ENCODE measurements around the gene RBFOX2. TPM values are rescaled to one million over a fixed set of nuclear protein-coding genes. Genes with fewer than 3 reads are reported as not detected.

The RBFOX2 gene
- total RNA-seq, 2 donors from 2014 or later = 104 to 120 TPM

GRCh38 chr22:35887296-35887875, 141.2 kb downstream of the RBFOX2 start:
- Mint-ChIP-seq H3K36me3 (ENCODE audit: low read depth) (no peaks in the 10 kb centered on the region), H3K9me3 (no peaks in the 10 kb centered on the region), H3K27ac (no peak overlapping the region), H3K4me1 (peaks cover 51% of the 10 kb centered on the region), H3K4me3 (no peak overlapping the region), H3K27me3 (ENCODE audit: insufficient read depth) (no peaks in the 10 kb centered on the region)
- no peak for DNase-seq
- Histone ChIP-seq H3K9ac (ENCODE audit: extremely low read depth, low read length, poor library complexity, severe bottlenecking) (no peak overlapping the region), H3K4me1 (ENCODE audit: control insufficient read depth, insufficient read depth, low read length) (peaks cover 17% of the 10 kb centered on the region), H3K4me3 (ENCODE audit: low read length) (peak overlapping the region; percentile 19), H3K36me3 (ENCODE audit: control insufficient read depth, insufficient read depth, low read length) (no peaks in the 10 kb centered on the region), H3K27ac (ENCODE audit: low read depth, low read length) (no peak overlapping the region), H3K9me3 (ENCODE audit: control insufficient read depth, low read length) (no peaks in the 10 kb centered on the region), H3K27me3 (ENCODE audit: control insufficient read depth, insufficient read depth, low read length, poor library complexity, severe bottlenecking) (no peaks in the 10 kb centered on the region)
- 77 to 86% methylated on average over 1 to 2 of the region's 2 CpGs for WGBS, 2 experiments (ENCODE audit: insufficient coverage in 1 of 2, insufficient read length in 1 of 2)
- TF ChIP-seq CTCF (conservative IDR thresholded peaks at IDR 0.05) = no peak

- WGBS, 2 experiments (ENCODE audit: insufficient coverage in 1 of 2, insufficient read length in 1 of 2) = 99% methylated on average over 4 of the region's 4 CpGs; no CpG with 5 or more reads in 1 of the 2 experiments
- DNase-seq = no peak
- no peak overlapping the region for H3K27ac ChIP-seq (ENCODE audit: low read depth, low read length)
- H3K9ac ChIP-seq (ENCODE audit: extremely low read depth, low read length, poor library complexity, severe bottlenecking) = no peak overlapping the region
- no peak overlapping the region for H3K4me3 Mint-ChIP-seq
- no peaks in the 10 kb centered on the region for H3K9me3 ChIP-seq (ENCODE audit: control insufficient read depth, low read length)
- H3K4me3 ChIP-seq (ENCODE audit: low read length) = no peak overlapping the region
- TF ChIP-seq CTCF (conservative IDR thresholded peaks at IDR 0.05) = no peak
- no peaks in the 10 kb centered on the region for H3K36me3 Mint-ChIP-seq (ENCODE audit: low read depth)
- no peak overlapping the region for H3K27ac Mint-ChIP-seq
- peaks cover 51% of the 10 kb centered on the region for H3K4me1 Mint-ChIP-seq
- H3K9me3 Mint-ChIP-seq = no peaks in the 10 kb centered on the region
- peaks cover 17% of the 10 kb centered on the region for H3K4me1 ChIP-seq (ENCODE audit: control insufficient read depth, insufficient read depth, low read length)
- H3K36me3 ChIP-seq (ENCODE audit: control insufficient read depth, insufficient read depth, low read length) = no peaks in the 10 kb centered on the region
- H3K27me3 ChIP-seq (ENCODE audit: control insufficient read depth, insufficient read depth, low read length, poor library complexity, severe bottlenecking) = no peaks in the 10 kb centered on the region
- H3K27me3 Mint-ChIP-seq (ENCODE audit: insufficient read depth) = no peaks in the 10 kb centered on the region
These were observed 142.3 kb downstream of the RBFOX2 start for GRCh38 chr22:35886309-35886708.

DNA sequence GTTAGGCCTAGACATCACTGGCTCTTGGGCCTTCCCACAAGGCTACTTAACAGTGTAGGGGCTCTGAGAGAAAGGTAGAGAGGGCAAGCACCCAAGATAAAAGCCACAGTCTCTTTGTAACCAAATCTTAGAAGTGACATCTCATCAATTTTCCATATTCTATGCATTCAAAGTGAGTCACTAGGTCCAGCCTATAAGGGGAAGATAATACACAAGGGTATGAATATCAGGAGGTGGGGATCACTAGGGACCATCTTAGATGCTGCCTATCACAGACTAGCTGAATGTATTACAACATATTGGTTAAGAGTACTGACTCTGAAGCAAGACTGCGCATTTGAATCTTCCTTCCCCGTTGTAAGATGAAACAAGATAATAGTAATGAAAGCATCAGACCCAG, 144.1 kb downstream of the RBFOX2 start:
- Mint-ChIP-seq H3K36me3 (ENCODE audit: low read depth) (no peaks in the 10 kb centered on the region), H3K27ac (no peak overlapping the region), H3K4me1 (peaks cover 48% of the 10 kb centered on the region), H3K27me3 (ENCODE audit: insufficient read depth) (no peaks in the 10 kb centered on the region), H3K4me3 (no peak overlapping the region), H3K9me3 (no peaks in the 10 kb centered on the region)
- no peak overlapping the region for H3K4me3 ChIP-seq (ENCODE audit: low read length)
- no peak overlapping the region for H3K27ac ChIP-seq (ENCODE audit: low read depth, low read length)
- DNase-seq = no peak
- no peaks in the 10 kb centered on the region for H3K36me3 ChIP-seq (ENCODE audit: control insufficient read depth, insufficient read depth, low read length)
- 90 to 100% methylated on average over 2 of the region's 2 CpGs for WGBS, 2 experiments (ENCODE audit: insufficient coverage in 1 of 2, insufficient read length in 1 of 2)
- no peaks in the 10 kb centered on the region for H3K9me3 ChIP-seq (ENCODE audit: control insufficient read depth, low read length)
- H3K9ac ChIP-seq (ENCODE audit: extremely low read depth, low read length, poor library complexity, severe bottlenecking) = no peak overlapping the region
- peaks cover 14% of the 10 kb centered on the region for H3K4me1 ChIP-seq (ENCODE audit: control insufficient read depth, insufficient read depth, low read length)
- no peak for TF ChIP-seq CTCF (conservative IDR thresholded peaks at IDR 0.05)
- no peaks in the 10 kb centered on the region for H3K27me3 ChIP-seq (ENCODE audit: control insufficient read depth, insufficient read depth, low read length, poor library complexity, severe bottlenecking)
